Fibroblast of upper back skin (primary cell): Measurements from ENCODE around the gene TBL1XR1.

ENCODE experiments used
- DNase-seq: peaks from one replicate; pipeline ENCODE4 v3.0.0-alpha.2; 2013

Gene TBL1XR1

DNA sequence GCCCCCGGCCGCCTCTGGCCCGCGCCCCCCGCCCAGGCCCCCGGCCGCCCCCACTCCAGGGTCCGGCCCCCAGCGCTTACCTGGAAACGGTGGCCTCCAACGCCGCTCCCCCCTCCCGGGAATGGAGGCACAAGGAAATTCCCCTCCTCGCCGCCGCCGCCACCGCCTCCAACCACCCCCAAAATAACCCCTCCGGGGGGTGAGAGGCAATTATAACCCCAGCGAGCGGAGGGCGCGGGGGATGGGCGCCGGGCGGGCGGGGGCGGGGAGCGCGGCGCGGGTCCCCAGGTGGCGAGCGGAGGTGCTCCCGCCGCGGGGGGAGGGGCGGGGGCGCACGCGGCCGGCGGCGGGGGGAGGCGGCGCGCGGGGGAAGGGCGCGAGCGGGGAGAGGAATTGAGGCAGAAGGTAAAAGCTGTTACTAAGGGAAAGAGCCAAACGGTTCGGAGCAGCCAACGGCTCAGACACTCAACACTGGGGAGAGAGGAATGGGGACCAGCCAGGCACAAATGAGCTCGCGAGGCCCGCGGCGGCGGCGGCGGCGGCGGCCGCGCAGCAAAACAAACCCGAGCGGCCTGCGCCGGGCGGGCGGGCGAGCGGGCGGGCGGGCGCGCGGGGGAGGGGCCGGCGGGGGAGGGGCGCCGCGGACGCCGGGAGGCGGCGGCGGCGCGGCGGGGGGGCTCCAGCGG, at the start of gene TBL1XR1:
TBL1XR1 (minus strand) TSS at position 442 of the 686 bp plus-strand sequence. CDS start 132,505 bp downstream, outside the sequence.
- DNase-seq: peak; percentile 96

DNA sequence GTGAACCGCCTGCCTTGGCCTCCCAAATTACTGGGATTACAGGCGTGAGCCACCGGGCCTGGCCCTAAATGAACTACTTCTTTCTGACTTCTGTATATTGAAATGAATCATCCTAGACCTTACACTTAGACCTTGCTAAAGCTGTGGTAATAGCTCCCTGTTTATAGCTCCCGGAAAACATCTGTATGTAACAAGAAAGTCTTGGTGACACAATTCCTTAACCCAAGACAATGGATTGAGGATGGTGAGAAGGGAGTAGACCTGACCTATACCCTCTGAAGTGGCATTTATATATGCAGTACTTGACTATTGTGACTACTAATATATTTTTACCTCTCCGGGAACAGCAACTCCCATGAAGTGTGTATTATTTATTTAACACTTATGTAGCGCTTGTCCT, 48.0 kb upstream of the TBL1XR1 start:
- DNase-seq: no peak

DNA sequence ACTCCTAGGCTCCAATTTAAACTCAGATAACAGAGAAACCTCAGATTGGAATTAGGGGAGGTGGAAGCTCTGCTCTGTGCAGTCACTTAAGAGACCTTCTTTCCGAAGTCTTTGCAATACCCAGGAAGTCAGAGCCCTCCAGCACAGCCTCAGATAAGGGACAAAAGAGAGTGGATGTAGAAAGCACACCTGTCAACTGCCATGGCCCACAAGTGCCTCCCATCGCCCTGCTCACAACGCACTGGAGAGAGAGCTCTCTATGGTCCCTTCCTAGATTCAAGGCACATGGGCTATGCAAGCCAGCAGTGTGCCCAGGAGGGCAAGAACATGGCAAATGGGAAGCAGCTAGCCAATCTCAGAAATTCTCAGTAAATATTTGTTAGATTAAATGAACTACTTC, 47.3 kb upstream of the TBL1XR1 start:
- no peak for DNase-seq

DNA sequence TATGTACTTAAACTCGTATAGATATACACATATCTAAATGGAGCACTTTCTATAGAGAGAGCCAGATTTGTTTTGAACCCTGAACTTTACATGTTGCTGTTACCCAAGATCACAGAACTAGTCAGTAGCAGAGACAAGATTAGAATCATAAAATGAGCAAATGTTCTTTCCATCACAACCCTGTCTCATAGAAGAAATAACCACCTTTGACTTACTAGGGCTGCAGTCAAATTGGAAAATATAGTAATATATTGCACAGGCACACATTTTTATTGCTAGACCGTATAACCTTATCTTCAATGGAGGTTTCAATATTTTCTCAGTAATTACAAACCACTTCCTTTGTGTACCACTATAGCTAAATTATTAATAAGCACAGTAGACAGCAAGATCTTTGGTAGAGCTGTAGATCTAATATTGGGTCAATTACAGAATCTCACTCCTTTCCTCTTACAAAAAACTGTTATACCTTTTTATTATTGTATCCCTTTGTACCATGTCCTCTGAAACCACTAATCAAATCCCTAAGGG, 41.5 kb upstream of the TBL1XR1 start:
- no peak for DNase-seq

DNA sequence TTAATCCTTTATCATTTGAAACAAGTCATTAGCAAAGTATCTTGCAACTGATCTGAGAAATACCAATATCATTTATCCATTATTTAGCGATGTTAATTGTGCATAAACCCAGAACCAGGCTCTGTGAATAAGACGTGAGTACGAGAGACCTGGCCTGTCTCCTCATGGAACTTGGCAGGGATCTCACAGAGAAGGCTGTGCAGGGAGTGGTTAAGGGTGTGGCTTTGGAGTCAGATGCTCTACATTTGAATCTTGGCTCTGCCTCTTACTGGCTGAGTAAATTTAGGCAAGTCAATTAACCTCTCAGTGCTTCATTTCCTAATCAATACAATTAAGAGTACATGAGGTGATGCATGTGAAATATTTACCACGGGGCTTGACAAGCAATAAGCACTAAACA, 39.9 kb upstream of the TBL1XR1 start:
- DNase-seq: no peak

DNA sequence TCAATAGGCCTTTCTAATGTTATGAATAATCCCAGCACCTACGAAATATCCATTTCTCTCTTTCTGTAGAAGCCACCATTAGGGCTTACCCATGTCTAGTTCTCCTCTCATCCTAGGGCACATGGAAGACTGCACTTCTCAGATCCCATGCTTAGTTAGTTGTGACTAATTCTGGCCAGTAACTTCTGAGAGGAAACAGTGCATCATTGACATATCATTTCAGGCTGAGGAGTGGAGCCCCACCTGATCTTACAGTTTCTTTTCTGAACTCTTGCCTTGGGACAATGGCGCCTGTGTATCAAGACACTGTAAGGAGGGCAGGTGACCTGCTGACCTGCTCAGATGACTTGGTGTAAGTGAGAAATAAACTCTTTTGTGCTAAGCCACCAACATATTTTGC, 39.4 kb upstream of the TBL1XR1 start:
- no peak for DNase-seq

DNA sequence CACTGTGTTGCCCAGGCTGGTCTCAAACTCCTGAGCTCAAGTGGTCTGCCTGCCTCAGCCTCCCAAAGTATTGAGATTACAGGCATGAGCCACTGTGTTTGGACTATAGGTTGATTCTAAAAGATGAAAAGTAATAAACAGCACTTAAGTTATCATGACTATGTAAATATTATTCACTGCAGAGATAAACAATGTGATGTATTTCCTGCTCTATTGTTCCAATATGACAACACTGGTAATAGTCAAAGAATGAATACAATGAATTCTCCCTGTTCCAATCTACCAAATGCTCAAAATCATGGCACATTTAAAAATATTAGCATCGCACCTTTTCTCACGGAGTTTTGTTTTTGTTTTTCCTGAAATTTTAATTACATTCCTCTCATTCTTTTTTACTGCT, 36.8 kb upstream of the TBL1XR1 start:
- DNase-seq: no peak

DNA sequence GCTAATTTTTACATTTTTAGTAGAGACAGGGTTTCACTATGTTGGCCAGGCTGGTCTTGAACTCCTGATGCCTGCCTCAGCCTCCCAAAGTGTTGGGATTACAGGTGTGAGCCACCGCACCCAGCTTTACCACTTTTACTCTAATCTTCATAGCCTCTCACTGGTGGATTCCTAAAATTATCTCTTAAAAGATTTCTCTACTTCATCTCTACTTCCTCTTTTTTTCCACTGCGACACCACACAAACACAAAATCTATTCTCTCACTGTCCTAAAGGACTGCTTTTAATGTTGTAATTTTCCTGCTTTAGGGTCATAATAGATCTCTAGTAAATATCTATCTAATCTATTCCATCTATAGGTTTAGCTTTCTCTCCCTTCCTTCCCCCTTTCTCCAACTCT, 34.0 kb upstream of the TBL1XR1 start:
- DNase-seq: no peak

DNA sequence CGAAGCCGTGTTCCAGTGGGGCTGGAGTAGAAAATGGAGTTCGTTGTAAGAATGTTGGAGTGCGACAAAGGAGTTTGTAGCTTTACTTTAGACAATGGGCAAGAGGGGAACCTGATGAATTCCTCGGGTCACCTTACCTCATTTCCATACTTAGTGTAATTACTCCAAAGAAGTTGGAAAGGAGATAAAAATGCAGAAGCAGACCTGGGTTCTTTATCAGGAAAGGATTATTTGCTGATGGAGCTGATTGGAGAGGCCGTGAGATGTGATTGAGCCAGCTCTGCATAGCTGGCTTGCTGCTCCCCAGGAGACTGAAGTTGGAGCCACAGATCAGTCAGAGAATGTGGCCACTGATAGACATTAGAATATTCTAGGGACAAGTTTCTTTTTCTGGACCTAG, 33.4 kb upstream of the TBL1XR1 start:
- DNase-seq: no peak

DNA sequence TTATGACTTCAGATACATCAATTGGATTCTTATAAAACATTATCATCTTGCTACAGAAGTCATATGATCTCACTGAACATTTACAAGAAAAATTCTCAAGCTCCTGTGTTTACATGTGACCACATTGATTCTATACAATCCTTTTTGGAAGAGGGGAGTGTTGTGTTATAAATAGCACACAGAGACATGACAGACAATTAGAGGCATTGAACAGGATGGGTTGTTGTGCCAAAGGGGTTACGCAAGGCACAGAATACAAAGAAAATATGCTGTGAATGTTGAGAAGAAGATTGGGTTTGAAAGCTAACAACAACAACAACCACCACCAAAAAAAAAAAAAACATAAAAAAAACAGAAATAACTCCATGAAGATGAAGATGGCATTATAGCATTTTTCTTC, 32.5 kb upstream of the TBL1XR1 start:
- DNase-seq: peak; percentile 20

DNA sequence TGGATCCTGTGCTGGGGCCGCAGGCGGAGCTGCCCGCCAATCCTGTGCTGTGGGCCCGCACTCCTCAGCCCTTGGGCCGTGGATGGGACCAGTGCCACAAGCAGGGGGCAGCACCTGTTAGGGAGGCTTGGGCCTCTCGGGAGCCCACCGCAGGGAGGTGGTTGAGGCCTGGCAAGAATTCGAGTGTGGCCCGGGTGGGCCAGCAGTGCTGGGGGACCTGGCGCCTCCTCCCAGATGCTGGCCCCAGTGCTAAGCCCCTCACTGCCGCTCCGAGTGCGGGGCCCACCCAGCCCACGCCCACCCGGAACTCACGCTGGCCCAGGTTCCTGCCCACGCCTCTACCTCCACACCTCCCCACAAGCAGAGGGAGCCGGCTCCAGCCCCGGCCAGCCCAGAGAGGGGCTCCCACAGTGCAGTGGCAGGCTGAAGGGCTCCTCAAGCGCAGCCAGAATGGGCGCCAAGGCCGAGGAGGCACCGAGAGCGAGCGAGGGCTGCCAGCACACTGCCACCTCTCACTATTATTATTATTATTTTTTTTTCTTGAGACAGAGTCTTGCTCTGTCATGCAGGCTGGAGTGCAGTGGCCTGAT, 31.4 kb upstream of the TBL1XR1 start:
- DNase-seq: no peak

DNA sequence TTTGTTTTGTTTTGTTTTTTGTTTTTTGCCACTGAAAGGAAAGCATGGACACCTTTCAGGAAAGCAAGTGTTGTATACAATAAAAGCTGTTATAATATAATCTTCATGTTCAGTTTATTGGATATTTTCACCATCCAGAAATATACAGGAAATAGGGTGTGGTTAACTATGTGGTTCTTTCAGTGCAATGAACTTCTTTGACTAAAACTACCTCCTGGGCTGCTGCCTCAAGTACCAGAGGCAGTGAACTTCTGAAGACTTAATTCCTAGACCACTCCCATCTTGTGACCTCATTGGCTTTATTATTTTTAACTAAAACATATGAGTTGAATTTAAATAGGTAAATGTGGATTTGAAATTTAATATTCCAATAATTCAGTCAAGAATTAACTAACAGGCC, 27.1 kb upstream of the TBL1XR1 start:
- no peak for DNase-seq

DNA sequence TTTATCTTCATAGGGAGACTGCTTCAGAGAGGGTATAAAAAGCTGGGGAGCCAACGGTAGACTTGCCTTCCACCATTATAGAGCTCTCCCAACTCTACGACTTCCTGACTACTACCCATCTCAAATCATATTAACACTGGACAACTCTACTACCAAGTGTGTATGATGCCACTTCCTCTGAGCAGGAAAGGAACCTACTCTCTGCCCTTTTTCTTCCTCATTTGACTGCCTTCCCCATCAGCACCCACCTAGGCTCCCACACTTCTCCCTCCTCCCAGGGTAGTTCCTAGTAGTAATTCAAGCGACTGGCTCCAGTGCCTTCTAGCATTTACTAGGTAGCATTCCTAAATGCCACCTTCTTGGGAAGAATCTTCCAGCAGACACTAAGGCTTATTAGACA, 24.5 kb upstream of the TBL1XR1 start:
- no peak for DNase-seq

DNA sequence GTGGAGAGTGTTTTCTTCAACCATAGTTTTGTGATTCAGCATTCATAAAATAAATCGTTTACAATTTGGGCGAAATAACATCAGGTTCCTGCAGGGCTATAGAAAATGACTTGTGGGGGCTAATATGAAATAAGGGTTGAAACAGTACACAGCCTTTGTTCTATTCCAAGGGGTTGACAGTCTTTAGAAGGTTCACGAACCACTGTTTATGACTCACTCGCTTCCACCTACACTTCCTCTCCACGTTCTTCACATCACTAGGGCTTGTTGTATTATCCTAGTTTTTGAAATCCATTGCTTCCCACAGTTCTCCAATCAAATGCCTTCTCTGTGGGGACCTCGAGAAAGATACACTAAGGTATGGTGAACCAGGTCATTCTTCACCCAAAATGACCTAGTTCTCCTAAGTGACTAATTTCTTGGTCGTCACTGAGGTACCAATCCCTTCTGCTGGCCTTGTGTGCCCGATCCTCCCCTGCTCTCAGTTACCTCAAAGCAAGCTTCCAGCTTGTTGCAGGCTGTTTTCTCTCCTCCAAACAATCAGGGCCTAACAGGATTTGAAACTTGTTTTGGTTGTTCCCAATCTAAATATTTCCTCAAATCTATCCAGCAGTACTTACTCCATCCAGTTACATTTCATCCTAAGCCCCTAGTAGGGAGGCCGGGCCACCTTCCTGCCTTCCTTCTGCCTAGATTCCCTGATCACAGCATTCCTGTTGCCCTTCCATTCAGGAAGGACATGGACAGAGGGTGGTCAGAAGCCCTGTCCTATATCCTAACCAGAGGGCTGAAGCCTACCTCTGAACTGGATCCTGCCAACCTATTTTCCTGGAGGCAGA, 23.1 kb upstream of the TBL1XR1 start:
- DNase-seq: no peak

DNA sequence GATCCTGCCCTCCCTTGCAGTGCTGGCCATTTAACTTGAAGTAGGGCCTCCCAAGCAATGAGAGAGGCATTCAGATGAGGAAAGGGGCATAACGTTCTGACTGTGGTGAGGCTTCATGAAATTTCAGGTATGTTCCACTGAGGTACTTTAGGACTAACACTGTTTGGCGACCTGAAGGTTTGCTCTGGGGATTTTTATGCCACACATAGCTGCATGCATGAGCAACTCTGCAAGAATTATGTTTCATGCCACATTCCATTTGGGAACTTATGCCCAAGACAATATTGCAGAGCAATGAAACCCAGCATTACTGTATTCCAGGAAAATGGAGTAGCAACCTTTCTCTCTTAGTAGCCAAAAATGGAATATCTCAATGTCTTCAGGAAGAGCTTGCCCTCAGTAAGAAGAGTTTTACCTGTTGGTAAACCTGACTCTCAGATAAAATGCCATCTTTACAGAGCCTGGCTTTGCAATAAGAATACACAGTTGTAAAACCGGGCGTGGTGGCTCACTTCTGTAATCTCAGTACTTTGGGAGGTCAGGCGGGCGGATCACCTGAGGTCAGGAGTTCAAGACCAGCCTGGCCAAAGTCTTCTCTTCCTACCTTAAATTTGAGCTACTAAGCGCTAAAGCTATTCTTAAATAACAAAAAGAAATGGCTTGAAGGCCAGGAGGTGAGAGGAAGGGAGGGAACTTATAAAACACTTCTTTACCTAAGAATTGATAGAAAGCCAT, 16.7 kb upstream of the TBL1XR1 start:
- DNase-seq: no peak

DNA sequence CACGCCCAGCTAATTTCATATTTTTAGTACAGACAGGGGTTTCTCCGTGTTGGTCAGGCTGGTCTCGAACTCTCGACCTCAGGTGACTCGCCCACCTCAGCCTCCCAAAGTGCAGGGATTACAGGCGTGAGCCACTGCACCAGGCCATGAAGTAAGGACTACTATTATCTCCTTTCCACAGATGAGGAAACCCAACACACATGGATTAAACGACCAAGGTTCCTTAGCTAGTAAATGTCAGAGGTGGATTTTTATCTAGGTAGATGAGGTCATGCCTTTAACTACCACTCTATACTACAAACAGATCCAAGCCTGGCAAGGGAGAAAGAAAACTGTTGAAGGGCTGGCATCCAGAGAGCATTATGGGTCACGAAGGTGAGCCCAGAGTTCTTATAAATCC, 15.5 kb upstream of the TBL1XR1 start:
- no peak for DNase-seq

DNA sequence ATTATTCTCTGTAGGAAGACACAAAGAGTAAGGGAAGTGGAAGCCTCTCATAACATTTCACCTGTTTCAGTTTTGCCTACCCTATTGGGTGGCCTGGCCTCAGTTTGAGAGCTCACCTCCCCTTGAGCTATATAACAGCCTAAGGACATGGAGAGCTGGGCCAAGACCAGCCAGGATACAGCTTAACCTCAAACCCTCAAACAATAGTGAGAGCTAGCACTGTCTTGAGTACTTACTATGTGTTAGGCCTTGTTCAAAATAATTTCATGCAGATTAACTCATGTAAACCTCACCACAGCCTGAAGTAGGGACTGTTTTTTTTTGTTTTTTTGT, 15.0 kb upstream of the TBL1XR1 start:
- DNase-seq: no peak

DNA sequence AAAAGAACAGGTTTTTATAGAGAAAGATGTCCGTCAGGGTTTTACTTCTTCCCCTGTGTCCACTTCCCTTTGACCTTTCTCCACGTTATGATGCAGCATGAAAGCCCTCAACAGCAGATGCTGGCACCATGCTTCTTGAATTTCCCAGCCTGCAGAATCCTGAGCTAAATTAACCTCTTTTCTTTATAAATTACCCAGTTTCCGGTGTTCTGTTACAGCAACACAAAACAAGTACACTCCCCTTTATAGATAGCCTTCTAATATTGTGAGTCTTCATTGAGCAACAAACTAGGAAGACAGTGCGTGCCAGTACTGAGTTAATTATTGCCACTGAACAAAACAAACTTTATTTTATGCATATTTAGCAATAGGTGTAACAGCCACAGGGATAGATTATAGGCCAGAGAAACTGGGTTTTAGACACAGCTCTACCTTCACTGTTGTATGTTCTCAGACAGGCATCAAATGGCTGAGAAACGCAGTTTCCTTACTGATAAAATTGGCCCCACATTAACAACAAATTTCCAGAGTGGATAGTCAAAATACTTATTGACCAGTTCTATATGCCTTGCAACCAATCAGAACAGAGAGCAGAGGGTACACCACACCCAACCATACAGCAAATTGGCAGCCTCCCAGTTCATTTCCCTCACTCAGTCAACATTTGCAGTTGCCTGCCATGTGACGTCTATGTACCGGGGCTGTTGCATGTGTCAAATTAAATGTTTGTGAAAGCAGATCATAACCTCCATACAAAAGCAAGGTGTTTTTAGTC, 14.4 kb upstream of the TBL1XR1 start:
- no peak for DNase-seq

DNA sequence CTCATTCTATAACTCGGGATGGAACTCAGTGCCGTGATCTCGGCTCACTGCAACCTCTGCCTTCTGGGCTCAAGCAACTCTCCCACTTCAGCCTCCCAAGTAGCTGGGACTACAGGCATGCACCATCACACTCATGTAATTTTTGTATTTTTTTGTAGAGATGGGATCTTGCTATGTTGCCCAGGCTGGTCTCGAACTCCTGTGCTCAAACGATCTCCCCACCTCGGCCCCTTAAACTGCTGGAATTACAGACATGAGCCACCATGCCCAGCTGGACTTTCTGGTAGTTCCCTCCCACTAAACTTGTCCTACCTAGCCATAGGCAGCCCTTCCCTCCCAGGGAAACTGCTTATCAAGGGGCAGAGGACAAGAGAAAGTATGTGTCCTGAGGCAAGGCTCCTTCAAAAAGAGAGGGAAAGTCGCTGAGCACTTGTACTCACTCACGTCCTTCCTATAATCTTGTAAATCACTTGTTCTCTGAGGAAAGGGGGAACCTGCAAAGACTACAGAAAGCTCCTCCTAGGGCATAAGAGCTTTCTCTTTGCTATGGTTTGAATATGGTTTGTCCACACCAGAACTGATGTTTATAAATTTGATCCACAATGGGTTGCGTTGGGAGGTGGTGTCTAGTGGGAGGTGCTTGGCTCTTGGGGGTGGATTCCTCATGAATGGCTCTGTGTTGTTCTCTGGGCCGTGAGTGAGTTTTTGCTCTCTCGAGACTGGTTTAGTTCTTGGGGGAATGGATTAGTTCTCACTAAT, 13.6 kb upstream of the TBL1XR1 start:
- DNase-seq: no peak

DNA sequence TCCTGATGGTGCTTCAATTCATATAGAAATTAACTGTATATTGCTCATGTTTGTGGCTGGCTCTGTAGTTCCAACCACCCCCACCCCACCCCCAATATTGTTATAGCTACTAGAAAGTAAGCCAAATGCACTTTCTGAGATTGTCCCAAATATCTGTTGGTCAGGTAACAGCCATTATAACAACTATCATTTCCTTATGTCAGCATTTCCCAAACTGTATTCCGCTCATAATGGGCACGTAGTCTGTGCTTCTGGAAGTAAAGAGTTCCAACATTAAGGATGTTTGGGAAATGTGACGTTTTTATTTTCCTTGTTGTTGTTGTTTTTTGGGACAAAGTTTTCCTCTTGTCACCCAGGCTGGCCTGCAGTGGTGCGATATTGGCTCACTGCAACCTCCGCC, 12.2 kb upstream of the TBL1XR1 start:
- no peak for DNase-seq

DNA sequence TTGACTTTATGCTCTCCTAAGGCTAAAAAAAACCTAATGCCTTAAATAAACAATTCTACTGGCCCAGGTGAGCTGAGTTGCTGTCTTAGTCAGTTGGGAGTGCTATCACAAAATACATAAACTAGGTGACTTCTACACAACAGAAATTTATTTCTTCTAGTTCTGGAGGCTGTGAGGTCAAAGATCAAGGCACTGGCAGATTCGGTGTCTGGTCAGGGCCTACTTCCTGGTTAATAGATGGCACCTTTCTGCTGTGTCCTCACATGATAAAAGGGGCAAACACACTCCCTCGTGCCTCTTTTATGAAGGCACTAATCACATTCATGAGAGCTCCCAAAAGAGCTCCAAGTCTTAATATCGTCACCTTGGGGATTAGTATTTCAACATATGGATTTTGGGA, 11.5 kb upstream of the TBL1XR1 start:
- no peak for DNase-seq

DNA sequence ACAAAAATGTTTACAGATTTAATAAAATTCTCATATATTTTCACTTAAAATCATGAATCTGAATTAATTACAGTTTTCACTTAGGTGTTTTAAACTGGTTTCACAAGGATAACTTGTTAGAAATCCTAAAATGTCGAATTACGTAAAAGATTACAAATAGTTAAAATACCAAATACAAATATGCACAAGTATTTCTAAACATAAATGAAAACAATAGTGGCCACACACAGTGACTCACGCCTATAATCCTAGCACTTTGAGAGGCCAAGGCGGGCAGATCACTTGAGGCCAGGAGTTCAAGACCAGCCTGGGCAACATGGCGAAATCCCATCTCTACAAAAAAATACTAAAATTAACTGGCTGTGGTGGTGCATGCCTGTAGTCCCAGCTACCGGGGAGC, 10.9 kb upstream of the TBL1XR1 start:
- DNase-seq: no peak
